A673 (cell line): ENCODE results near the gene TENM4.

Source experiments
- CTCF ChIP-seq: fragments of 300-800, 200-600 bp; sonication (generic); conservative IDR thresholded peaks from 2 replicates; pipeline ENCODE4 v1.5.1; 2017; ENCODE audit warnings: low read depth, mild to moderate bottlenecking, antibody characterized with exemption, low read length, moderate library complexity, mixed read lengths
- EZH2 ChIP-seq: fragments of 200-600 bp; sonication (generic); IDR thresholded peaks from 2 replicates; pipeline ENCODE4 v1.6.1; 2017; ENCODE audit warnings: borderline replicate concordance, low read depth, mild to moderate bottlenecking, mixed read lengths, antibody characterized with exemption, low read length; ENCODE audit not compliant: poor library complexity, severe bottlenecking

- TF ChIP-seq CTCF, result no peak
- TF ChIP-seq EZH2, result no peak
Measured at GRCh38 chr11:79330651-79331050, 110.2 kb downstream of the TENM4 start.
